HCT116 (cell line): ENCODE data around the gene PRKG1.

ENCODE experiments used
- CTCF ChIP-seq, 3 experiments: fragments of 200-600 bp in 1 of 3; sonication (generic) in 1 of 3; IDR thresholded peaks in 2 of 3; conservative IDR thresholded peaks in 1 of 3; 2 replicates each; pipeline ENCODE4 v1.5.1; 2012 to 2017; ENCODE audit warnings: low read depth in 2 of 3, low read length in 2 of 3, antibody characterized with exemption in 1 of 3, borderline replicate concordance in 1 of 3, control low read depth in 1 of 3, mild to moderate bottlenecking in 1 of 3, mixed read lengths in 1 of 3, mixed run types in 1 of 3, moderate library complexity in 1 of 3; ENCODE audit not compliant: insufficient read depth in 1 of 3
- POLR2A ChIP-seq: IDR thresholded peaks from 2 replicates; pipeline ENCODE4 v1.7.0; 2011; ENCODE audit warnings: borderline replicate concordance; ENCODE audit not compliant: insufficient read depth, insufficient read length; ENCODE audit errors: extremely low read depth

GRCh38 chr10:51206500-51206899, 132.2 kb downstream of the PRKG1 start:
- TF ChIP-seq CTCF (IDR thresholded peaks at IDR 0.05 in 2 of 3, conservative IDR thresholded peaks at IDR 0.05 in 1 of 3; ENCODE audit: borderline replicate concordance in 1 of 3, insufficient read depth in 1 of 3, low read depth in 2 of 3, low read length in 2 of 3) (no peak), POLR2A (no peak)
